Liver (tissue), 9 donors: ENCODE results near the gene BCAN. TPM values are rescaled to one million over a fixed set of nuclear protein-coding genes. Genes with fewer than 3 reads are reported as not detected.

Experiments used
- DNase-seq: peaks from one replicate; pipeline ENCODE4 v3.0.0-alpha.2; 2017; ENCODE audit warnings: low spot score
- H3K27ac ChIP-seq, 2 donors: one replicate each; pipeline ENCODE4 v1.7.0; 2013; ENCODE audit warnings: inconsistent platforms in 2 of 2, low read length in 2 of 2, control low read depth in 1 of 2, low read depth in 1 of 2, mild to moderate bottlenecking in 1 of 2
- H3K27me3 ChIP-seq, 4 donors: one replicate each; pipeline versions ENCODE4 v1.6.1 to v1.7.0; 2013; ENCODE audit warnings: low read length in 3 of 4, inconsistent platforms in 1 of 4, mild to moderate bottlenecking in 1 of 4, moderate library complexity in 1 of 4; ENCODE audit not compliant: control insufficient read depth in 4 of 4, insufficient read depth in 4 of 4
- H3K36me3 ChIP-seq, 4 donors: one replicate each; pipeline versions ENCODE4 v1.6.1 to v1.7.0; 2013; ENCODE audit warnings: low read length in 3 of 4, mild to moderate bottlenecking in 3 of 4, low read depth in 1 of 4, moderate library complexity in 1 of 4; ENCODE audit not compliant: control insufficient read depth in 4 of 4, insufficient read depth in 3 of 4
- H3K4me1 ChIP-seq, 4 donors: one replicate each; pipeline versions ENCODE4 v1.6.1 to v1.7.0; 2013; ENCODE audit warnings: low read length in 3 of 4, mild to moderate bottlenecking in 3 of 4, moderate library complexity in 1 of 4; ENCODE audit not compliant: control insufficient read depth in 4 of 4, insufficient read depth in 4 of 4
- H3K4me3 ChIP-seq, 3 donors: one replicate each; pipeline versions ENCODE4 v1.6.1 to v1.7.0; 2013; ENCODE audit warnings: low read length in 3 of 3, control low read depth in 1 of 3, low read depth in 1 of 3, mild to moderate bottlenecking in 1 of 3
- H3K9ac ChIP-seq, 2 donors: one replicate each; pipeline ENCODE4 v1.7.0; 2013; ENCODE audit warnings: low read length in 2 of 2, mild to moderate bottlenecking in 2 of 2, moderate library complexity in 2 of 2, control low read depth in 1 of 2, low read depth in 1 of 2
- H3K9me3 ChIP-seq, 4 donors: one replicate each; pipeline versions ENCODE4 v1.6.1 to v1.7.0; 2013; ENCODE audit warnings: low read length in 3 of 4; ENCODE audit not compliant: control insufficient read depth in 4 of 4
- ATF3 ChIP-seq: IDR thresholded peaks from 2 replicates; pipeline ENCODE4 v1.6.1; 2016; ENCODE audit warnings: antibody characterized with exemption
- CTCF ChIP-seq: fragments of 150-350 bp; IDR thresholded peaks from 2 replicates; pipeline ENCODE4 v1.5.1; 2017; ENCODE audit warnings: improper control_type of control experiment, low read depth, low read length; ENCODE audit not compliant: missing input control
- EGR1 ChIP-seq, 2 donors: IDR thresholded peaks; 2 replicates each; pipeline ENCODE4 v1.6.1; 2016 to 2018; ENCODE audit warnings: antibody characterized with exemption in 2 of 2, low read depth in 2 of 2
- FOXA1 ChIP-seq: IDR thresholded peaks from 2 replicates; pipeline ENCODE4 v1.6.1; 2016; ENCODE audit warnings: antibody characterized with exemption
- FOXA2 ChIP-seq: IDR thresholded peaks from 2 replicates; pipeline ENCODE4 v1.6.1; 2016; ENCODE audit warnings: antibody characterized with exemption
- GABPA ChIP-seq, 2 donors: IDR thresholded peaks in 1 of 2; conservative IDR thresholded peaks in 1 of 2; 2 replicates each; pipeline ENCODE4 v1.6.1; 2016; ENCODE audit warnings: antibody characterized with exemption in 2 of 2, mild to moderate bottlenecking in 1 of 2, moderate library complexity in 1 of 2
- HNF4A ChIP-seq, 2 donors: conservative IDR thresholded peaks; 2 replicates each; pipeline ENCODE4 v1.6.1; 2016; ENCODE audit warnings: antibody characterized with exemption in 2 of 2, mild to moderate bottlenecking in 2 of 2
- HNF4G ChIP-seq: IDR thresholded peaks from 2 replicates; pipeline ENCODE4 v1.6.1; 2016; ENCODE audit warnings: antibody characterized with exemption
- JUND ChIP-seq, 2 donors: IDR thresholded peaks; 2 replicates each; pipeline ENCODE4 v1.6.1; 2016; ENCODE audit warnings: antibody characterized with exemption in 2 of 2
- MAX ChIP-seq: IDR thresholded peaks from 2 replicates; pipeline ENCODE4 v1.6.1; 2016; ENCODE audit warnings: antibody characterized with exemption
- NR2F2 ChIP-seq: IDR thresholded peaks from 2 replicates; pipeline ENCODE4 v1.6.1; 2016; ENCODE audit warnings: antibody characterized with exemption
- RAD21 ChIP-seq, 2 donors: IDR thresholded peaks; 2 replicates each; pipeline ENCODE4 v1.6.1; 2016; ENCODE audit warnings: antibody characterized with exemption in 2 of 2, mild to moderate bottlenecking in 2 of 2
- REST ChIP-seq: IDR thresholded peaks from 2 replicates; pipeline ENCODE4 v1.6.1; 2016; ENCODE audit warnings: antibody characterized with exemption, mild to moderate bottlenecking
- RXRA ChIP-seq, 2 donors: IDR thresholded peaks; 2 replicates each; pipeline ENCODE4 v1.6.1; 2017 to 2018; ENCODE audit warnings: antibody characterized with exemption in 2 of 2, mild to moderate bottlenecking in 1 of 2
- SP1 ChIP-seq: IDR thresholded peaks from 2 replicates; pipeline ENCODE4 v1.6.1; 2018; ENCODE audit warnings: antibody characterized with exemption, mild to moderate bottlenecking
- TAF1 ChIP-seq: conservative IDR thresholded peaks from 2 replicates; pipeline ENCODE4 v1.6.1; 2016; ENCODE audit warnings: antibody characterized with exemption, mild to moderate bottlenecking
- YY1 ChIP-seq: IDR thresholded peaks from 2 replicates; pipeline ENCODE4 v1.6.1; 2016; ENCODE audit warnings: antibody characterized with exemption, mild to moderate bottlenecking
- ZBTB33 ChIP-seq: IDR thresholded peaks from 2 replicates; pipeline ENCODE4 v1.6.1; 2016; ENCODE audit warnings: antibody characterized with exemption
- WGBS: extraction: QIAGEN DNeasy Blood & Tissue Kit; methylation state at CpG from one replicate; pipeline ENCODE4 v1.1.7; 2013; 5-methylcytosine and 5-hydroxymethylcytosine counted together
- polyA plus RNA-seq, 2 donors: library from polyadenylated mRNA; stranded (reverse) in 1 of 2; unstranded in 1 of 2; fragments of 200-250 nt in 1 of 2; fragments of >200 nt in 1 of 2; fragmentation: Nextera tagmentation in 1 of 2; extraction: Ambion mirVana in 1 of 2; gene quantifications; one replicate each; pipeline versions ENCODE4 v1.2.1 to v1.2.3, GENCODE V29; 2013 to 2015
- total RNA-seq, 2 donors: library from RNA; depleted of rRNA; stranded (reverse); fragments of >200 nt; gene quantifications; one replicate each; pipeline ENCODE4 v1.2.3, GENCODE V29; 2014
- donor health status: healthy.
- donor health status: healthy.
- donor health status: healthy.
- donor health status: healthy.
- donor health status: healthy.

Gene BCAN
- total and polyA plus RNA-seq, 4 donors, result 0.02 TPM; not detected in 3

- H3K27me3 ChIP-seq, result peaks cover 5 to 18% (median 7%) of the 10 kb centered on the region in 4 donors
These were observed 2.2 kb downstream of the BCAN start for GRCh38 chr1:156644146-156644545.

GRCh38 chr1:156644640-156645039 lies 2.7 kb downstream of the BCAN start:
- TF ChIP-seq MAX, result no peak
- TF ChIP-seq HNF4A (conservative IDR thresholded peaks at IDR 0.05), result no peak
- no peak for TF ChIP-seq CTCF
- TF ChIP-seq NR2F2, result no peak
- no peak for TF ChIP-seq FOXA2
- no peak for TF ChIP-seq ZBTB33
- no peak for TF ChIP-seq EGR1 (IDR thresholded peaks at IDR 0.05; ENCODE audit: low read depth in 2 of 2)
- no peak for TF ChIP-seq JUND (IDR thresholded peaks at IDR 0.05)
- no peak for TF ChIP-seq GABPA (IDR thresholded peaks at IDR 0.05 in 1 of 2, conservative IDR thresholded peaks at IDR 0.05 in 1 of 2)
- TF ChIP-seq RXRA (IDR thresholded peaks at IDR 0.05), result no peak
- TF ChIP-seq HNF4G, result no peak
- no peak for TF ChIP-seq REST
- TF ChIP-seq YY1, result no peak
- TF ChIP-seq SP1, result no peak
- TF ChIP-seq FOXA1, result no peak
- no peak for TF ChIP-seq ATF3
- no peak for TF ChIP-seq TAF1
- no peak for TF ChIP-seq RAD21 (IDR thresholded peaks at IDR 0.05)
- 55% methylated on average over 1 of the region's 1 CpG for WGBS
- H3K9ac ChIP-seq, result no peak overlapping the region
- no peak overlapping the region for H3K27ac ChIP-seq
- no peaks in the 10 kb centered on the region for H3K9me3 ChIP-seq
- no peak overlapping the region for H3K4me3 ChIP-seq
- H3K27me3 ChIP-seq, result peaks cover 5 to 18% (median 7%) of the 10 kb centered on the region in 4 donors
- no peaks in the 10 kb centered on the region for H3K36me3 ChIP-seq
- H3K4me1 ChIP-seq, result peaks cover 0 to 6% (median 0%) of the 10 kb centered on the region in 4 donors
- no peak for DNase-seq

More at GRCh38 chr1:156644146-156644545, 2.2 kb downstream of the BCAN start:
- Histone ChIP-seq H3K4me1 (peaks cover 0 to 6% (median 0%) of the 10 kb centered on the region in 4 donors), H3K4me3 (no peak overlapping the region), H3K9ac (no peak overlapping the region), H3K9me3 (no peaks in the 10 kb centered on the region), H3K36me3 (no peaks in the 10 kb centered on the region), H3K27ac (no peak overlapping the region)
- no peak for DNase-seq
- TF ChIP-seq SP1 (no peak), CTCF (no peak), ATF3 (no peak), RAD21 (IDR thresholded peaks at IDR 0.05) (no peak)
- WGBS, result 81% methylated on average over 3 of the region's 3 CpGs
